C4-2B (cell line): ENCODE measurements around the gene XXYLT1.

Experiments
- H3K27ac ChIP-seq: fragments of 450-650 bp; 2 replicates; pipeline ENCODE4 v1.5.1; 2017
- CTCF ChIP-seq: fragments of 450-650 bp; conservative IDR thresholded peaks from 2 replicates; pipeline ENCODE4 v1.5.1; 2017; ENCODE audit warnings: mild to moderate bottlenecking
- ZFX ChIP-seq: fragments of 450-650 bp; IDR thresholded peaks from 2 replicates; pipeline ENCODE4 v1.6.1; 2017

Gene XXYLT1

DNA sequence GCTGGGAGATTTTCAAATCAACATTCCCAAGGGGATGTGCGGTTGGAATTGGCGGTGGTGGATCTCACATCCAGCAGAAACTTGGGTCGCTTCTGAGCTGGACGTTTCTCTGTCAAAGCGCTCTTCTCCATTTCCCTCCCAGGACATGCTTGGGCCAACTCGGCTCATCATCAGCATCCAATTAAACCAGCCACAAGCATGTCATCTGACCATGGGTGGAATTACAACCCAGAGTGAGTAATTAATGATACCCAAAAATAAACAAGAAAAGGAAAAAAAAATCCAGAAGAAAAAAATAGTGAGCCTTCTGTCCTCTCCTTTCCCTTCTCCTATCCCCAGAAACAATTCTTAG lies 111.2 kb downstream of the XXYLT1 start:
- TF ChIP-seq ZFX = no peak
- no peak for TF ChIP-seq CTCF
- no peak overlapping the region for H3K27ac ChIP-seq

GRCh38 chr3:195159117-195159813 lies 111.7 kb downstream of the XXYLT1 start:
- TF ChIP-seq CTCF (no peak), ZFX (no peak)
- no peak overlapping the region for H3K27ac ChIP-seq

- H3K27ac ChIP-seq = no peak overlapping the region
- TF ChIP-seq CTCF (no peak), ZFX (no peak)
These were observed 114.6 kb downstream of the XXYLT1 start for GRCh38 chr3:195156286-195156890.

- TF ChIP-seq ZFX (no peak), CTCF (no peak)
- H3K27ac ChIP-seq = peak overlapping the region; percentile 55
These were observed 115.3 kb downstream of the XXYLT1 start for GRCh38 chr3:195155570-195156241.

DNA sequence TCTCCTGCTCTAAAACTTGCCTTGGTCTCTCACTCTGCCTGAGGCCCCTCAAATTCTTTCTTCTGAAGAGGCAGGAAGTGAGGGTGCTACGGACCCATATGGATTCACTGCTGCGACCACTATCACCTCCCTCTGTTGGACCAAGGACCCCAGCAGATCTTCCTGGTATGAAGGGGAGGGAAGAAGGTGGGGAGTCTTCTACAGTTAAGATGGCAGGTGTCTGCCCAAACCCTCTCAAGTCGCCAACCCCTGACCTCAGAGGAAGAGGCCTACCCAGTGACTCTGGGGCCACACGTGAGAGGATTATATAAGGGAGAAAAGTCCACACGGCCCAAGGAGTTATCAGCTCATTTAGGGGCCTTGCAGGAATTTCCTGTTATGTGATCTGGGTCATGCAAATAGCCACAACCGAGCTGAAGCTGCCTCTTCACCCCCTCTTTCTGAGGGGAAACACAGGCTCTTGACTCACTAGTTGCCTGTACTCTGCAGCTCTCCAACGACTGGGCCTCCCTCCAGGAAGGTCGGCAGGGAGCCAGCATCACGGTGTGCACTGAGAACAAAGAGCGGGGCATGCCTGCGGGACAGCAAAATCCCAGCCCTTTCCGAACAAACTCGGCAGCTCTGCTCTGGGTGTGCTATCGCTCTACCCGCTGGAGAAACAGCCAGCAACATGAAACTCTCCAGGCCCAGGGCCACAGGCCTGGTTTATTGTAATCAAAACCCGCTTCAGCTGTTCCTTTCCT lies 116.0 kb downstream of the XXYLT1 start:
- peak overlapping the region; percentile 55 for H3K27ac ChIP-seq
- TF ChIP-seq ZFX (peak; percentile 44; the same call in 1 of the 2 replicates), CTCF (no peak)

- TF ChIP-seq ZFX (no peak), CTCF (no peak)
- H3K27ac ChIP-seq = peak overlapping the region; percentile 55
These were observed 116.7 kb downstream of the XXYLT1 start for GRCh38 chr3:195154111-195154791.
